Endothelial cell (in vitro differentiated cells): Measurements from ENCODE around the gene PATE2. TPM values are rescaled to one million over a fixed set of nuclear protein-coding genes. Genes with fewer than 3 reads are reported as not detected.

Source experiments
- DNase-seq: peaks from one replicate; pipeline ENCODE4 v3.0.0; 2021; ENCODE audit warnings: low spot score
- H3K27ac Mint-ChIP-seq: one replicate; pipeline ENCODE4 v1.8.0; 2021; ENCODE audit warnings: mixed read lengths, inconsistent platforms; ENCODE audit not compliant: unreplicated experiment
- H3K27me3 Mint-ChIP-seq: one replicate; pipeline ENCODE4 v1.8.0; 2021; ENCODE audit warnings: mild to moderate bottlenecking, moderate library complexity, mixed read lengths, inconsistent platforms; ENCODE audit not compliant: unreplicated experiment
- H3K36me3 Mint-ChIP-seq: one replicate; pipeline ENCODE4 v1.8.0; 2021; ENCODE audit warnings: mild to moderate bottlenecking, low read depth, mixed read lengths, inconsistent platforms; ENCODE audit not compliant: unreplicated experiment
- H3K4me1 Mint-ChIP-seq: one replicate; pipeline ENCODE4 v1.8.0; 2021; ENCODE audit warnings: mild to moderate bottlenecking, mixed read lengths, inconsistent platforms; ENCODE audit not compliant: unreplicated experiment
- H3K4me3 Mint-ChIP-seq: one replicate; pipeline ENCODE4 v1.8.0; 2021; ENCODE audit warnings: mild to moderate bottlenecking, mixed read lengths, inconsistent platforms; ENCODE audit not compliant: unreplicated experiment
- H3K9me3 Mint-ChIP-seq: one replicate; pipeline ENCODE4 v1.8.0; 2021; ENCODE audit warnings: mixed read lengths, inconsistent platforms; ENCODE audit not compliant: unreplicated experiment
- total RNA-seq: library from RNA; stranded (reverse); fragmentation: NEBNext Ultra II Directional; extraction: Animal tissue kit (Norgen Biotek cat#: 25700); gene quantifications from one replicate; pipeline ENCODE4 v1.2.1, GENCODE V29; 2021; ENCODE audit not compliant: unreplicated experiment
- TF ChIP-seq, protein P1 (sequence below): fragments of 200-600 bp; sonication (generic); IDR thresholded peaks from one replicate; pipeline ENCODE4 v1.5.0; 2021; ENCODE audit warnings: antibody characterized with exemption; ENCODE audit not compliant: unreplicated experiment

Gene PATE2
- total RNA-seq, 1 donor from 2014 or later = not detected

- no peaks in the 10 kb centered on the region for H3K9me3 Mint-ChIP-seq
- peaks cover 3% of the 10 kb centered on the region for H3K27me3 Mint-ChIP-seq
- DNase-seq = no peak
- H3K36me3 Mint-ChIP-seq = no peaks in the 10 kb centered on the region
- H3K4me1 Mint-ChIP-seq = no peaks in the 10 kb centered on the region
- no peak overlapping the region for H3K4me3 Mint-ChIP-seq
- TF ChIP-seq, protein P1, sequence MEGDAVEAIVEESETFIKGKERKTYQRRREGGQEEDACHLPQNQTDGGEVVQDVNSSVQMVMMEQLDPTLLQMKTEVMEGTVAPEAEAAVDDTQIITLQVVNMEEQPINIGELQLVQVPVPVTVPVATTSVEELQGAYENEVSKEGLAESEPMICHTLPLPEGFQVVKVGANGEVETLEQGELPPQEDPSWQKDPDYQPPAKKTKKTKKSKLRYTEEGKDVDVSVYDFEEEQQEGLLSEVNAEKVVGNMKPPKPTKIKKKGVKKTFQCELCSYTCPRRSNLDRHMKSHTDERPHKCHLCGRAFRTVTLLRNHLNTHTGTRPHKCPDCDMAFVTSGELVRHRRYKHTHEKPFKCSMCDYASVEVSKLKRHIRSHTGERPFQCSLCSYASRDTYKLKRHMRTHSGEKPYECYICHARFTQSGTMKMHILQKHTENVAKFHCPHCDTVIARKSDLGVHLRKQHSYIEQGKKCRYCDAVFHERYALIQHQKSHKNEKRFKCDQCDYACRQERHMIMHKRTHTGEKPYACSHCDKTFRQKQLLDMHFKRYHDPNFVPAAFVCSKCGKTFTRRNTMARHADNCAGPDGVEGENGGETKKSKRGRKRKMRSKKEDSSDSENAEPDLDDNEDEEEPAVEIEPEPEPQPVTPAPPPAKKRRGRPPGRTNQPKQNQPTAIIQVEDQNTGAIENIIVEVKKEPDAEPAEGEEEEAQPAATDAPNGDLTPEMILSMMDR = no peak
- H3K27ac Mint-ChIP-seq = no peak overlapping the region
Measured at GRCh38 chr11:125762445-125762844, 16.2 kb downstream of the PATE2 start.

GRCh38 chr11:125756050-125756449 is 22.6 kb downstream of the PATE2 start:
- no peaks in the 10 kb centered on the region for H3K27me3 Mint-ChIP-seq
- no peaks in the 10 kb centered on the region for H3K36me3 Mint-ChIP-seq
- no peaks in the 10 kb centered on the region for H3K9me3 Mint-ChIP-seq
- TF ChIP-seq, protein P1 = no peak
- no peak for DNase-seq
- H3K27ac Mint-ChIP-seq = no peak overlapping the region
- H3K4me1 Mint-ChIP-seq = no peaks in the 10 kb centered on the region
- H3K4me3 Mint-ChIP-seq = no peak overlapping the region

DNA sequence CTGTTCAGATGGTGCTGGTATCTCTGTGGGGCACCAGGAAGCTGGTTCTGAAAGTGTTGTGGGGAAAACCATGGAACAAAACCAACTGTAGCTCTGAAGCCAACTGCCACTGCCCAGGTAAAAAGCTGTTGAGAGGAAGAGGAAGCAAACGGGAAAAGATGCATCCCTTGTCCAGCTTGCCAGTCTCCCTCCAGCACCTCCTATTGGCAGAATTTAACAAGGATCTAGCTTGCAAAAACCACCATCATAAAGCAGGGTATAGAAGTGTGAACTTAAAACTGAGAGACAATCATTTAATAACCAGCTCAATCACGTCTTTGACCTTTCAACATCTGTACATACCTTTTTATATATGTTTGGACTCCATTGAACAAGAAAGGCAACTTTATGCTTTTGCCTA is 28.0 kb downstream of the PATE2 start:
- TF ChIP-seq, protein P1 = no peak
- no peak overlapping the region for H3K27ac Mint-ChIP-seq
- peaks cover 3% of the 10 kb centered on the region for H3K4me1 Mint-ChIP-seq
- no peak for DNase-seq
- no peaks in the 10 kb centered on the region for H3K27me3 Mint-ChIP-seq
- H3K36me3 Mint-ChIP-seq = no peaks in the 10 kb centered on the region
- no peaks in the 10 kb centered on the region for H3K9me3 Mint-ChIP-seq
- no peak overlapping the region for H3K4me3 Mint-ChIP-seq

- TF ChIP-seq, protein P1 = no peak
- H3K36me3 Mint-ChIP-seq = no peaks in the 10 kb centered on the region
- H3K27ac Mint-ChIP-seq = no peak within 1 kb of the TSS
- H3K27me3 Mint-ChIP-seq = no peaks in the 10 kb centered on the region
- H3K4me3 Mint-ChIP-seq = no peak within 1 kb of the TSS
- DNase-seq = no peak
- H3K4me1 Mint-ChIP-seq = peaks cover 3% of the 10 kb centered on the region
- H3K9me3 Mint-ChIP-seq = no peaks in the 10 kb centered on the region
Measured at GRCh38 chr11:125745979-125746378, 32.6 kb downstream of the PATE2 start, which contains the start of gene PATE1. PATE1 (plus strand) TSS chr11:125746279; CDS start chr11:125746305, 26 bp downstream.

DNA sequence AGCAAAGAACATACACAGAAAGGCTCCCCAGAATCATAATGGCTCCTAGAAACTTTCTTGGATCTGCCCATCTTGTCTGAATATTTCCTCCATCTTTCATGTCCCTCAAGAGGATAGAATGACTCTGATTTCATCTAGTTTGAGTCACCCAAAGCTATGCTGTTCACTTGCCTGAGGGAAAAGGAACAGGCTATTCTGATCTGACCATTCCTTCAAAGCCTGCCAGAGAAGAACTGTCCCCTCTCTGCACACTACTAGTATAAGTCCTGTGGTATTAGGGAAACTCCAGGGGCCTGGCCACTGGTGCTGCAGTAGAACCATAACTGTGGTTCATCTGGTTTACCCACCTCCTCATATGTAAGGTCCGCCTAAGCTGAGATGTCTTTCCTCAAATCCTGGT is 34.9 kb downstream of the PATE2 start:
- H3K27me3 Mint-ChIP-seq = no peaks in the 10 kb centered on the region
- H3K36me3 Mint-ChIP-seq = no peaks in the 10 kb centered on the region
- no peaks in the 10 kb centered on the region for H3K9me3 Mint-ChIP-seq
- no peak overlapping the region for H3K27ac Mint-ChIP-seq
- H3K4me3 Mint-ChIP-seq = no peak overlapping the region
- DNase-seq = no peak
- TF ChIP-seq, protein P1 = no peak
- H3K4me1 Mint-ChIP-seq = no peaks in the 10 kb centered on the region
